Jurkat, Clone E6-1 (cell line): ENCODE data around the gene ARHGAP26.
"Not testable (repeated sequence)": the region's sequence is repeated elsewhere in the genome, so short reads cannot be mapped to it uniquely, and the experiment has no call there.

ENCODE experiments used
- DNase-seq: peaks from one replicate; pipeline ENCODE4 v3.0.0-alpha.2; 2011; ENCODE audit warnings: low read depth, low spot score
- H3K4me3 ChIP-seq: 2 replicates; pipeline ENCODE4 v1.5.1; 2011; ENCODE audit warnings: mild to moderate bottlenecking, low read length, control low read depth, moderate library complexity

ARHGAP26 gene

GRCh38 chr5:142938266-142938880, 168.2 kb downstream of the ARHGAP26 start:
- no peak for DNase-seq
- no peak overlapping the region for H3K4me3 ChIP-seq

- no peak for DNase-seq
- no peak overlapping the region for H3K4me3 ChIP-seq
Measured at GRCh38 chr5:142939006-142939405, 168.8 kb downstream of the ARHGAP26 start.

- no peak for DNase-seq
- no peak overlapping the region for H3K4me3 ChIP-seq
Measured at GRCh38 chr5:142939884-142940283, 169.7 kb downstream of the ARHGAP26 start.

- H3K4me3 ChIP-seq = no peak overlapping the region
- DNase-seq = no peak
Measured at GRCh38 chr5:142941245-142941644, 171.1 kb downstream of the ARHGAP26 start.

- no peak overlapping the region for H3K4me3 ChIP-seq
- DNase-seq = no peak
Measured at GRCh38 chr5:142942901-142943300, 172.7 kb downstream of the ARHGAP26 start.

GRCh38 chr5:142944140-142944539, 174.0 kb downstream of the ARHGAP26 start:
- no peak for DNase-seq
- no peak overlapping the region for H3K4me3 ChIP-seq

- no peak for DNase-seq
- no peak overlapping the region for H3K4me3 ChIP-seq
Measured at GRCh38 chr5:142945321-142945720, 175.1 kb downstream of the ARHGAP26 start.

GRCh38 chr5:142945845-142946244, 175.7 kb downstream of the ARHGAP26 start:
- no peak overlapping the region for H3K4me3 ChIP-seq
- no peak for DNase-seq

- no peak for DNase-seq
Measured at GRCh38 chr5:142946547-142947426, 176.6 kb downstream of the ARHGAP26 start.

GRCh38 chr5:142947427-142947709, 177.2 kb downstream of the ARHGAP26 start:
- no peak for DNase-seq
- no peak overlapping the region for H3K4me3 ChIP-seq

More at GRCh38 chr5:142946547-142947426, 176.6 kb downstream of the ARHGAP26 start:
- no peak overlapping the region for H3K4me3 ChIP-seq

GRCh38 chr5:142952229-142952628, 182.1 kb downstream of the ARHGAP26 start:
- no peak for DNase-seq
- H3K4me3 ChIP-seq = no peak overlapping the region

- not testable (repeated sequence) for DNase-seq, H3K4me3 ChIP-seq
Measured at GRCh38 chr5:142952871-142953270, 182.7 kb downstream of the ARHGAP26 start.

- no peak overlapping the region for H3K4me3 ChIP-seq
- DNase-seq = no peak
Measured at GRCh38 chr5:142954455-142954854, 184.3 kb downstream of the ARHGAP26 start.

- no peak for DNase-seq
- H3K4me3 ChIP-seq = no peak overlapping the region
Measured at GRCh38 chr5:142955628-142956027, 185.5 kb downstream of the ARHGAP26 start.

GRCh38 chr5:142957528-142957927, 187.4 kb downstream of the ARHGAP26 start:
- DNase-seq = no peak
- no peak overlapping the region for H3K4me3 ChIP-seq

GRCh38 chr5:142958944-142959682, 188.9 kb downstream of the ARHGAP26 start:
- DNase-seq = no peak
- no peak overlapping the region for H3K4me3 ChIP-seq

GRCh38 chr5:142959683-142960657, 189.8 kb downstream of the ARHGAP26 start:
- no peak overlapping the region for H3K4me3 ChIP-seq
- DNase-seq = no peak

GRCh38 chr5:142961440-142962173, 191.4 kb downstream of the ARHGAP26 start:
- no peak for DNase-seq
- no peak overlapping the region for H3K4me3 ChIP-seq
